COR-L47 (cell line): ENCODE results near the gene TJP2.

ENCODE experiments used
- DNase-seq: peaks from one replicate; lab custom pipeline; 2025; lab: John Stamatoyannopoulos, UW

TJP2 gene

GRCh38 chr9:69191231-69191630, 17.2 kb downstream of the TJP2 start:
- no peak for DNase-seq

- no peak for DNase-seq
These were observed 18.1 kb downstream of the TJP2 start for GRCh38 chr9:69192214-69192613.

DNA sequence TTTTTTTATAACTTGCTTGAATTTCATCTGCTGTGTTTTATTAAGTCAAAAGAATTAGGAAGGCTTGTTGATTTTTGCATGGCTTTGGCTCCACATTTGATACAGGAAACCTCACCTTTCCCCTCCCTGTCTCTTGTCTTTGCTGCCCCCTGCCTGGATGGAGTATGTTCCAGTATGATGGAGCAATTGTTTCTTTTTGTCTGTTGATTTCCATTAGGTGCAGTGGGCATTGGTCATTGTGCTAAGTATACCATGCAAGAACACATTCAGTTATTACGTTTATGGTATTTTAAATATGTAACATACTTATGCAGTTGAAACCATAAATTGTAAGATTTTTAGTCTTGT, 19.6 kb downstream of the TJP2 start:
- DNase-seq, result peak; percentile 11

- DNase-seq, result no peak
These were observed 20.8 kb downstream of the TJP2 start for GRCh38 chr9:69194702-69195418.

DNA sequence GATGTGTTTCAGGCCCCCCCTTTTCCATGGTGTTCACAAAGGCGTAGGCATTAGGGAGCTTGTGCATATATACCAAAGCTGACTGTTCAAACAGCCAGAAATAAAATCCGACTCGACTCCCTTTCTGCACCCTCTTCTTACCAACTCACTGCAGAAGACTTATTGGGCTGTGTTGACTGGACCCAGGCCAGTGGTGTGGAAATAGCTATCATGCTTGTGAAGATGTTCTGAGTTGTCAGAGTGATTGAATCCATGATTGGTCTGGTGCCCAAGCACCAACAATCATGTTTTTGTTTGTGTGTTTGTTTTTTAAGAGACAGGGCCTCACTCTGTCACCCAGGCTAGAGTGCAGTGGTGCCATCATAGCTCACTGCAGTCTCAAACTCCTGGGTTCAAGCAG, 21.6 kb downstream of the TJP2 start:
- DNase-seq, result no peak

GRCh38 chr9:69197687-69198086, 23.6 kb downstream of the TJP2 start:
- DNase-seq, result no peak

- DNase-seq, result no peak
These were observed 24.6 kb downstream of the TJP2 start for GRCh38 chr9:69198521-69199220.

- DNase-seq, result no peak
These were observed 25.8 kb downstream of the TJP2 start for GRCh38 chr9:69199769-69200470.

- DNase-seq, result no peak
These were observed 28.5 kb downstream of the TJP2 start for GRCh38 chr9:69202556-69202955.

GRCh38 chr9:69204326-69204725, 30.2 kb downstream of the TJP2 start:
- DNase-seq, result no peak

DNA sequence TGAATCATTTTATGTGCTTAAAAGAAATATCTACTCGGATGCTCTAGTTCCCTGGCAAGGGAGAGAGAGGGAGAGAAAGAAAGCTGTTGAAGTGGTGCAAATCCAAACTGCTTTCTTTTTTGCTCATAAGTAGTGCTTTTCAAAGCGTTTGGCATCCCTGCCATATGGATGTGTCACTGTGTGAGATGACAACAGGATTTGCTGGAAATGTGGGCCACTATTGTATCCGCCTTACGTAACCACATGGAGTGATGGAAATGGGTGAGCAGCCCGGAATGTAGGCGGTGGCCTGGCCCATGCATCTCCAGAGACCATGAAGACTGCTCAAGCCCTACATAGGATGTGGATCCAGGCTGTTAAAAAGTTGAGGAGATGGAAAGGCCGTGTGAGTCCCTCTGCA, 30.8 kb downstream of the TJP2 start:
- no peak for DNase-seq

GRCh38 chr9:69206047-69206446, 32.0 kb downstream of the TJP2 start:
- no peak for DNase-seq

GRCh38 chr9:69207503-69207902, 33.4 kb downstream of the TJP2 start:
- DNase-seq, result no peak

DNA sequence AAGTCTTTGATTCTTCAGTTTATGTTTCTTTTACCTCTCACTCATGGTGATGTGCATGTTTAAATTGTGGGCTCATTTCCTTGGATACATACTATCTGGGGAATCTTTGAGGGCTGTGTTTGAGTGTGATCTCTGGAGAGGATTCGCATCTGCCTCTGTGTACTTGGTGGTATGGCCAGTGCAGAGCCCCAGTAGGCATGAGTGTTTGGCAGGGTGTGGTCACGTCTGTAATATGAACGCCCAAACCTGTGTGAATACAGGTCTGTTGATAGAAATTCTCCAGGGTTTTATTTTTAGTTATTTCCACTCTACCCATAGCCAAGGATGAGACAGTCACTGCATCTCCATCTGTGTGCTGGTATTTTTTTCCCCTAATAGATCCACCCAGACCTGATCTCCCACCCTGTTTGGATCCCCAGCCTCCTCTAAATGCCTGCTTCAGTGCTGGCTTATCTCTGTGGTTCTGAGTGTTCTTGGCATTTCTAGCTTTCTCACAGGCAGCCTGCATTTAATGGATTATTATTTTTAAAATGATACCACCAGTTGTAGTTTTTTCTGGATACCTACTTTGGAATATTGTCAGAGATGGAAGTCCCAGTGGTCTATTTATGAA, 37.5 kb downstream of the TJP2 start:
- DNase-seq, result no peak

DNA sequence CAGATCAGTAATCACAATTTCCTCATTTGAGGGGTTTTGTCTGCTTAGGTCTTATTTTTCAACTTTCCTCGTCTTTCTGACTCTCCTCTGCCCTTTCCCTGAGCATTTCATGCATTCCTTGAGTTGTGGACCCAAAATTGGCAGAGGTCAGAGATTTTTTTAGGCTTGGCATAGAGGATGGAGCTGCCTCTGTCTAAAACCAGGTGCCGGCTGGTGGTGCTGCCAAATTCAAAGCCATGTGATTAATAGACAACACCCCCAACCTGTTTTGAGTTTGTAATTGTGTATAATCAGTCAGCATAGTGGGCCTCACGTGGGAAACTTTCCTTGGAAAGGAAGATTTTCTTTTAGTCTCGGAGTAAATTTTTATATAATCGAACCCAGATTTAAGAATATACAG, 39.6 kb downstream of the TJP2 start:
- no peak for DNase-seq

DNA sequence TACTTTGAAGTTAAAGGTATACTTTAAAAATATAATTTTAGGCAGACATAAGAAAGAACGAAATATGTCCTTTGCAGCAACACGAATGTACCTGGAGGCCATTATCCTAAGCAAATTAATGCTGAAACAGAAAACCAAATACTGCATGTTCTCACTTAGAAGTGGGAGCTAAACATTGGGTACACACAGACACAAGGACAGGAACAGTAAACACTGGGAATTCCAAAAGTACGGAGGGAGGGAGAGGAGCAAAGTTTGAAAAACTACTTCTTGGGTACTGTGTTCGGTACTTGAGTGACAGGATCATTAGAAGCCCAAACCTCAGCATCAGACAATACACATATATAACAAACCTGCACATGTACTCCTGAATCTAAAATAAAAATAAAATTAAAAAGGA, 40.9 kb downstream of the TJP2 start:
- no peak for DNase-seq

- no peak for DNase-seq
These were observed 41.9 kb downstream of the TJP2 start for GRCh38 chr9:69215774-69216485.

DNA sequence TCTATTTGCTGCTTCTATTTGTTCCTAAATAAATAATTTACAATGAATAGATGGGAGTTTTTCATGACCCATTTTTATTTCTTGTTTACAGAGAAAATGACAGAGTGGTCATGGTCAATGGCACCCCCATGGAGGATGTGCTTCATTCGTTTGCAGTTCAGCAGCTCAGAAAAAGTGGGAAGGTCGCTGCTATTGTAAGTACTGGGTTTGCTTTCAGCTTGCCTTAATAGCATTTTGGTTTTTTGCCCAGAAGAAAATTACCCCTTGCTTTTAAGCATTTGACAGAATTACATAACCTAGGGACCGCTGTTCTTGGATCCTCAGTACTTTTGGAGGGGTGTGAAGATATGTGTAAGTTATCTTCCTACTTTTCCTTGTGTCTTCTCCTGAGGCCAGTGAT, 44.1 kb downstream of the TJP2 start:
- DNase-seq, result peak; percentile 91

DNA sequence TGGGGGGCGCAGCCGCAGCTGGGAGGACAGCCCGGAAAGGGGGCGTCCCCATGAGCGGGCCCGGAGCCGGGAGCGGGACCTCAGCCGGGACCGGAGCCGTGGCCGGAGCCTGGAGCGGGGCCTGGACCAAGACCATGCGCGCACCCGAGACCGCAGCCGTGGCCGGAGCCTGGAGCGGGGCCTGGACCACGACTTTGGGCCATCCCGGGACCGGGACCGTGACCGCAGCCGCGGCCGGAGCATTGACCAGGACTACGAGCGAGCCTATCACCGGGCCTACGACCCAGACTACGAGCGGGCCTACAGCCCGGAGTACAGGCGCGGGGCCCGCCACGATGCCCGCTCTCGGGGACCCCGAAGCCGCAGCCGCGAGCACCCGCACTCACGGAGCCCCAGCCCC, 47.0 kb downstream of the TJP2 start:
- DNase-seq, result no peak

GRCh38 chr9:69222970-69223369, 48.9 kb downstream of the TJP2 start:
- no peak for DNase-seq

- peak; percentile 39 for DNase-seq
These were observed 49.5 kb downstream of the TJP2 start for GRCh38 chr9:69223605-69224004.

GRCh38 chr9:69229367-69229766, 55.3 kb downstream of the TJP2 start:
- no peak for DNase-seq
